HG02852 (cell line): ENCODE data around the gene PREX1.

Source experiments
- ATAC-seq: cut with Tn5 transposase; IDR thresholded peaks from one replicate; pipeline ENCODE4 v1.9.1; 2021; ENCODE audit warnings: mild to moderate bottlenecking, moderate library complexity; ENCODE audit not compliant: unreplicated experiment

Gene PREX1

GRCh38 chr20:48686238-48687116 lies 141.3 kb downstream of the PREX1 start:
- ATAC-seq = no peak

GRCh38 chr20:48685300-48685699 lies 142.5 kb downstream of the PREX1 start:
- ATAC-seq = no peak

DNA sequence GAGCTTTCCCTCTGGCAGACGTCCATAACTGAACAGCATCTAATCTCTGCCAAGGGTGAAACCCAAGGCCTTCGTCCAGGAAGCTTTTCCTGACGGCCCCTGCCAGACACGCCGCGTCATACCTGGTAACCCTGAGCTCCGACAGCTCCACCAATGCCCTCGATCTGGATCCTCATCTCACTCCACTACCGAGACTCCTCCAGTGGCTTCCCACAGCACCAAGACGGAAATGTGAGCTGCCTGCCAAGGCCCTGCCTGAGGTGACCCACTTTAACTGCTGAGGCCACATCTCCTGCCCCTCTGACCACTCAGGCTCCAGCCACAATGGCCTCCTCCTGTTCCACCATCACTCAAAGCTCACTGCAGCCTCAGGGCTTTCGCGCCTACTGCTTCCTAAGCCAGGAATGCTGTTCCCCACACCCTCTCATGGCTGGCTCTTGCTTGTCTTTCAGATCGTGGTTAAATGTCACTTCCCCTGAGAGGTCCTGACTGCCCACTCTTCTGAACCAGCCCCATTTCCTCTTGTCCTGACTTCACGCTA lies 143.2 kb downstream of the PREX1 start:
- no peak for ATAC-seq

GRCh38 chr20:48683467-48684175 lies 144.2 kb downstream of the PREX1 start:
- ATAC-seq = no peak

DNA sequence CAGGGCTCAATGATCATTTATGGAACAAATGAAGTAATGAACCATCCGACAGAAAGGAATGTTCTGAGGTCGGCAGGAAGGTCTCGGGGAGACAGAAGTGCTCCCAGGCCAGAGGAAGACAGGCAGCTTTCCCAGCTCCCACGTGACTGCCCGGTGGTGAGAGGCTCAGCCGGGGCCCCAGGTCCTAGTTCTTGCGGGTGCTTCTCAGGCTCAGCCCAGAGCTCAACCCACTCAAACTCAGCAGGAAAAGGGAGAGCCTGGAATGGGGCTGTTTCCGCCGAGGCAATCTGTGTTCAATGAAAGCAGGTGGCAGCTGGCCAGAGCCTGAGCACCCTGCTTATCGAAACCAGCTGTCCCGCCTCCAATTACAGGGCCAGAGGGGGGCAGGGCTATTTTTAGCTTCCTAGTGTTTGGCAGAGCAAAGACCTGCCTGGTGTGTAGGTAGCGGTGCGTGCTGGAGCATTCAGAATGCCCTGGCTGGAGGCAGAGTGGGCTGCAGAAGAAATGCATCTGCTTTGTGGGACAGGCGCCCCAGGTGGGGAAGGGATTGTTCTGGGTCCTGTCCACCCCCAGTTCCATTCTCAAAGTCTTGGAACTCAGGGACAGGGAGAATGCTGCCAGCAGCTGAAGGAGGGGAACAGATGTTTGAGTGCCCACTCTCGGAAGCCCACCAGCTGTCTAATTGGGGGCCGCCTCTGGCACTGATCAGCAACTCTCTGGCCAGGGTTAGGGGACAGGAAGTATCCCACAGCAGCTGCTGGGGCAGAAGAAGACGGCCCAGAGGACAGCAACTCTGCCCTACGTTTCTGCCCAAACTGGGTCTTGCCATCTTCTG lies 145.1 kb downstream of the PREX1 start:
- no peak for ATAC-seq

DNA sequence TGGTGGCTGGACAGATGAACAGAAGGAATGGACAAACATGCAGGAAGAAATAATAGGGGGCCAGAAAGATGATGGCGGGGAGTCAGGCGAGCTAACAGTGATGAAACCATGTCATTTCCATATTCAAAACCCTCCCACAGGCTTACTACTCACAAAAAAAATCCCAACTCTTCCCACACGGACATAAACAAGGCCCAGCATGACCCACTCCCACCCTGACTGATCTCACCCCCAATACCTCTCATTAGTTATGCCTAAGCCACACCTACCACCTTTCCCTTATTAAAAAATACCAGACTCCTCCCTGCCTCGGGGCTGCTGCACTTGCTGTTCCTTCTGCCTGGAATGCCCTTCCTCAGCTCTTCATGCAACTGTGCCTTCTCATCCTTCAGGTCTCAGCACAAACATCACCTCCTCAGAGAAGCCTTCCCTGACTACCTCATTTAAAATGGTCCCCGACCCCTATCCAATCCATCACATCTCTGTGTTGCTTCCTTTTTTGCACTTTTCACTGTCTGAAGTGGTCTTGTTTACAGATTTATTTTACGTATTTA lies 145.8 kb downstream of the PREX1 start:
- ATAC-seq = no peak

GRCh38 chr20:48681201-48681872 lies 146.5 kb downstream of the PREX1 start:
- no peak for ATAC-seq

- ATAC-seq = no peak
Measured at GRCh38 chr20:48680650-48681049, 147.1 kb downstream of the PREX1 start.

- ATAC-seq = no peak
Measured at GRCh38 chr20:48679599-48679998, 148.2 kb downstream of the PREX1 start.

DNA sequence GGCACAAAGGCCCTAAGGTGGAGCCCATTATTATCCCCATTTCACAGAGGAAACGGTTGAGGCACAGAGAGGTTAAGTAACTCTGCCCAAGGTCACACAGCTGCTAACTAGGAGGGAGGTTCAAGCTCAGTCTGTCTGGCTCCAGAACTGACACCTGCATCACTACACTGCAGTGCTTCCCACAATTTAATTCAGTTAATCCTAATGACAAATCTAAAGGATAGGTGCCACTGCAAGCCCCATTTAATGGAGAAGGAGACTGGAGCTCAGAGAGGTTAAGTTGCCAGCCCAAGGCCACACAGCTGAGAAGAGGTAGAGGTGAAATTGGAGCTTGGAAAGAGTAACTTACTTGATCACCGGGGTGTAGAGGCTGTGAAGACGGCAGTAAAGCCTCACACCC lies 148.8 kb downstream of the PREX1 start:
- no peak for ATAC-seq

- no peak for ATAC-seq
Measured at GRCh38 chr20:48678421-48678820, 149.4 kb downstream of the PREX1 start.

DNA sequence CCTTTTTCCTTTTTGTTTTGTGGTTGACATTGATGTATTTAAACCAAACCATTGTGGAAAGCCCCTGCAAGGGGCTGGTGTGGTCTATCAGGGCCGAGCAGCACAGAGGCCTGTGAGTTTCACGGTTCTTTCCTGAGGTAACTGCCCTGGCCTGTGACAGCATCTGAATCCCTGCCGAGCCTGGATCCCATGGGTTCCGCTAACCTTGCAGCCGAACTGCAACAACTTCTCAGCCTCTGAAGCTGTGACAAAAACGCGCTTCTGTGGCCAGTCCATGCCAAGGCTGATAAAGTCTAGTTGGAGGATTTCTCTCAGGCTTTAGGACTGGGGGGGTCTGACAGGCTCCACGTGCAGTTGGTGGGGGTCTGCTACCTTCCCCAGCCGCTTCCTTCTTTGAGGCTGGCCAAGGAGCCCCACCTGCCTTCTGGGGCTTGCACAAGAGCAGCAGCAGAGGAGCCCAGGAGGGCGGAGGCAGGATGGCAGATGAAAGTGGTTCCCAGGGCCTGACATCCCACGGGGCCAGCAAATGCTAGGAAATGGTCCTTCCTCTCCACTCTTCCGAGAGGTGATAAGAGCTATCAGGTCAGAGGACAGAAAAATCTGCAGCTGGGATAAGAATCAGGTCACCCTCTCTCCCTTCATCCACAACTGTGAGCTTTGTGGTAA lies 150.9 kb downstream of the PREX1 start:
- ATAC-seq = no peak

DNA sequence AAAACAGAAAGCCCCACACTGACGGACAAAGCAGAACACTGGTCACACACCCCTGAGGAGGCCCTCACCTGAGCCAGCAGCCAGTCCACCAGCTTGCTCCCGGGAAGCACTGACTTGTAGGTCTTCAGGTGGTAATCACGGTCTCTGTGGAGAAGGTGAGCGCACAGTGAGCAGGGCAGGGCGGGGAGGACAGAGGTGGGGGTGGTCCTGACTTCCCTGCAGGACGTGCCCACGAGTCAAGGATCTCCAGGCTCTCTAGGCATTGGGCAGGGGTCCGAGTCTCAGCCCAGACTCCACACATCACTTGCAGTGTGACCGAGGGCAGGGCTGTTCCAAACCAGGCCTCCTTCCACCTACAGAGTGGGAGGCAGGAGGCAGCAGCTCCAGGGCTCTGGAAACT lies 151.7 kb downstream of the PREX1 start:
- no peak for ATAC-seq

GRCh38 chr20:48674461-48674860 lies 153.3 kb downstream of the PREX1 start:
- no peak for ATAC-seq

GRCh38 chr20:48673507-48673906 lies 154.3 kb downstream of the PREX1 start:
- ATAC-seq = no peak

GRCh38 chr20:48672324-48672723 lies 155.5 kb downstream of the PREX1 start:
- ATAC-seq = no peak

DNA sequence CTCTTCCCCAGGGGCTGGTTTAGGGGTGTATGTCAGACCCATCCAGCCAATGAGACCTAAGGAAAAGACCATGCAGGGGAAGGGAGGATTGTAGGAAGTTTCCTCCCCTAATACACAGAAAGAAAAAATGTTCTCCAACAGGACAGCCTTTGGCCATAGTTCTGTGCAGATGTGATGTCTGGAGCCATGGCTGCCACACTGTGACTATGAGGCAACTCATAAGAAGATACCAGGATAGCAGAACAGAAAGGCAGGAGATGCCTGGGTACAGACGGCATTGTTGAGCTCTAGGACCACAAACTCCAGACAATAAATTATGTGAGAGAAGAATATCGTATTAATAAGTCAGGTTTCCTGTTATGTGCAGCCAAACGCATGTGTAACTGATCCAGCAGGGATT lies 156.7 kb downstream of the PREX1 start:
- no peak for ATAC-seq

- ATAC-seq = no peak
Measured at GRCh38 chr20:48669946-48670605, 157.7 kb downstream of the PREX1 start.

- no peak for ATAC-seq
Measured at GRCh38 chr20:48668451-48668946, 159.3 kb downstream of the PREX1 start.
